ENCODE data around the gene SHANK3. TPM values are rescaled to one million over a fixed set of nuclear protein-coding genes. Genes with fewer than 3 reads are reported as not detected.

SHANK3 gene
- total and polyA plus RNA-seq, 2 donors (not counting 3 experiments of a cell fraction or from before 2014, with no cell fraction given), result 26.1 to 158 TPM

DNA sequence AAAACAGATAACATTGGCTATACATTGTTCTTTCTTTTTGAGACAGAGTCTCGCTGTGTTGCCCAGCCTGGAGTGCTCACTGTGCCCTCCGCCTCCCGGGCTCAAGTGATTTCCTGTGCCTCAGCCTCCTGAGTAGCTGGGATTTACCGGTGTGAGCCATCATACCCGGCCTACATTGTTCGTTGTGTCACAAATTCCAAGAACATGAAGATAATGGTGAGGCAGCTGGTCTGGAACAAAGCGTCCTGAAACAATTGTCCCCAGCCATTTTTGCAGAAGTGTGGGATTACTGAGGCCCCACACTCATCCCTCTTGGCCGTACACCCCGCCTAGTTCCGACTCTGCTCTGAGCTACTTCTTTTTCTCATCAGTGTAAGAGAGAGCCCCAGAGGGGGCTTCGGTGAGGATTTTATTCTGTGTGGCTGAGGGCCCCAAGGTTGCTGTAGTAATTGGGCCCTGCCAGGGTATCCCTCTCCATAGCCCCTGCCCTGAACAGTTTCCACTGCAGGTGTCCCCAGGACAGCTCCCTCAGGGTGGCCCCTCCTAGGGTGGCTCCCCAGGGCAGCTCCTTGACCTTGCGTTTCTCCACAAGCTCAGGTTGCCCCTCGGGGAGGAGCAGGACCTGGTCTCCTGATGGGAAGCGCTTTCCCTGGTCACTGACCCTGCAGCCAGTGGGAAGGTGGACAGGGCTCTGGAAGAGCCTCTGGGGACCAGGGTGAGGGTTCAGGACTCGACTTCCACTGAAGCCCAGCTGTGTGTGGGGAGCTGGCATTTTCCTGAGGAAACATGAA is 31.6 kb upstream of the SHANK3 start:
- DNase-seq (ENCODE audit: low read depth, low spot score) (no peak), FAIRE-seq (peak; percentile 31)
- Histone ChIP-seq H3K4me3 (replicated peaks in 1 of 3; ENCODE audit: insufficient read depth in 1 of 3, low read depth in 1 of 3, low read length in 3 of 3) (no peak overlapping the region), H3K36me3 (ENCODE audit: control insufficient read depth in 2 of 2, extremely low read depth in 1 of 2, insufficient read depth in 2 of 2, low read length in 2 of 2) (no peaks in the 10 kb centered on the region), H3K79me2 (ENCODE audit: control insufficient read depth, insufficient read depth, low read length) (no peaks in the 10 kb centered on the region), H3K27me3 (ENCODE audit: control insufficient read depth in 2 of 2, insufficient read depth in 2 of 2, low read length in 2 of 2) (peaks cover 23 to 24% of the 10 kb centered on the region in 2 experiments), H3K4me2 (ENCODE audit: insufficient read depth, low read length) (no peak overlapping the region), H3K9me3 (replicated peaks; ENCODE audit: control insufficient read depth, insufficient read depth, low read length) (no peaks in the 10 kb centered on the region), H4K20me1 (replicated peaks; ENCODE audit: control insufficient read depth, extremely low read depth, insufficient read depth, low read length) (no peaks in the 10 kb centered on the region), H3K9me1 (replicated peaks; ENCODE audit: control insufficient read depth, extremely low read depth, insufficient read depth, low read length) (no peaks in the 10 kb centered on the region), H3K4me1 (ENCODE audit: control insufficient read depth, extremely low read depth, insufficient read depth, low read length) (peaks cover 14% of the 10 kb centered on the region), H3K27ac (ENCODE audit: insufficient read depth, low read depth, low read length) (peak overlapping the region; percentile 25), H2AFZ (ENCODE audit: low read depth, low read length) (peak overlapping the region; percentile 55), H3K9ac (replicated peaks; ENCODE audit: extremely low read depth, insufficient read depth, low read length) (no peak overlapping the region)
- CTCF ChIA-PET, result interaction anchor here (0.9 to 5.2 kb wide), 22 partner anchors 8 to 75 kb away, joined by 3 to 64 read pairs (median 8); partner anchors contain the start of genes ARSA and SHANK3
- no peak for TF ChIP-seq POLR2AphosphoS5 (IDR thresholded peaks at IDR 0.05; ENCODE audit: insufficient read depth, low read depth, low read length)
- no peak for TF ChIP-seq EZH2 (IDR thresholded peaks at IDR 0.05; ENCODE audit: borderline replicate concordance, low read depth, low read length, severe bottlenecking)
- TF ChIP-seq, protein P1, sequence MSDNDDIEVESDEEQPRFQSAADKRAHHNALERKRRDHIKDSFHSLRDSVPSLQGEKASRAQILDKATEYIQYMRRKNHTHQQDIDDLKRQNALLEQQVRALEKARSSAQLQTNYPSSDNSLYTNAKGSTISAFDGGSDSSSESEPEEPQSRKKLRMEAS (IDR thresholded peaks at IDR 0.05; ENCODE audit: insufficient read depth, insufficient read length), result no peak
- TF ChIP-seq MYC (IDR thresholded peaks at IDR 0.05; ENCODE audit: low read depth, low read length), result no peak
- no peak for TF ChIP-seq JUN (IDR thresholded peaks at IDR 0.05; ENCODE audit: borderline replicate concordance, insufficient read depth, insufficient read length, low read depth)
- TF ChIP-seq CTCF (IDR thresholded peaks at IDR 0.05; ENCODE audit: extremely low read depth in 1 of 2, insufficient read depth in 1 of 2, low read depth in 1 of 2, low read length in 2 of 2), result no peak
- intact Hi-C loops (cut with micrococcal nuclease), result loop anchor here (2.0 to 5.0 kb wide), 3 partner anchors 16 to 51 kb away; partner anchors contain the start of gene SHANK3
- no TSS peak for BruUV-seq (replicated peaks)
- POLR2A ChIA-PET, result interaction anchor here (0.5 to 1.2 kb wide), 4 partner anchors 16 to 44 kb away, joined by 3 to 7 read pairs (median 4); partner anchors contain the start of gene SHANK3
- dilution Hi-C loops (cut with MboI; ENCODE audit: extremely low pct_ligation_motif_present, low sequenced_read_pairs), result no loop called here

Data from endothelial cell of umbilical vein (primary cell).